ENCODE data around the gene IFI44L. TPM values are rescaled to one million over a fixed set of nuclear protein-coding genes. Genes with fewer than 3 reads are reported as not detected.

The IFI44L gene
- total RNA-seq, 4 donors from 2014 or later: 0.57 to 4.6 (median 2.2) TPM

GRCh38 chr1:78607334-78607927 lies 12.8 kb upstream of the IFI44L start:
- no peak overlapping the region for H3K4me3 ChIP-seq
- H3K27ac ChIP-seq: no peak overlapping the region
- peak; percentile 29 to 38 for TF ChIP-seq CTCF (IDR thresholded peaks at IDR 0.05)
- no peak for TF ChIP-seq POLR2AphosphoS5 (IDR thresholded peaks at IDR 0.05)
- no peaks in the 10 kb centered on the region for H3K4me1 ChIP-seq
- no peak for DNase-seq (ENCODE audit: low spot score in 2 of 2)
- 84% methylated on average over 5 of the region's 5 CpGs for WGBS
- H3K36me3 ChIP-seq: no peaks in the 10 kb centered on the region
- H3K27me3 ChIP-seq: no peaks in the 10 kb centered on the region
- no peaks in the 10 kb centered on the region for H3K9me3 ChIP-seq

- Histone ChIP-seq H3K4me1 (no peaks in the 10 kb centered on the region), H3K27me3 (no peaks in the 10 kb centered on the region), H3K4me3 (no peak overlapping the region), H3K9me3 (no peaks in the 10 kb centered on the region), H3K27ac (no peak overlapping the region), H3K36me3 (no peaks in the 10 kb centered on the region)
- TF ChIP-seq EP300 (IDR thresholded peaks at IDR 0.05) (no peak), POLR2AphosphoS5 (IDR thresholded peaks at IDR 0.05) (no peak), CTCF (IDR thresholded peaks at IDR 0.05) (no peak)
- no peak for DNase-seq (ENCODE audit: low spot score in 2 of 2)
- WGBS: 72% methylated on average over 4 of the region's 4 CpGs
These were observed 12.3 kb upstream of the IFI44L start for GRCh38 chr1:78607944-78608343.

GRCh38 chr1:78617615-78618026 lies 2.6 kb upstream of the IFI44L start:
- H3K9me3 ChIP-seq: no peaks in the 10 kb centered on the region
- H3K4me3 ChIP-seq: no peak overlapping the region
- no peaks in the 10 kb centered on the region for H3K27me3 ChIP-seq
- DNase-seq (ENCODE audit: low spot score in 2 of 2): peak in 1 of 2 donors; percentile 68
- H3K27ac ChIP-seq: no peak overlapping the region
- H3K36me3 ChIP-seq: no peaks in the 10 kb centered on the region
- peaks cover 20% of the 10 kb centered on the region for H3K4me1 ChIP-seq
- WGBS: 39% methylated on average over 7 of the region's 7 CpGs
- peak; percentile 66 to 79 for TF ChIP-seq CTCF (IDR thresholded peaks at IDR 0.05)
- TF ChIP-seq POLR2A (IDR thresholded peaks at IDR 0.05): no peak
- TF ChIP-seq EP300 (IDR thresholded peaks at IDR 0.05): no peak
- peak in 1 of 3 donors; percentile 27 for TF ChIP-seq POLR2AphosphoS5 (IDR thresholded peaks at IDR 0.05)

GRCh38 chr1:78619032-78619431 lies 1.2 kb upstream of the IFI44L start:
- peak overlapping the region; percentile 73 for H3K27ac ChIP-seq
- H3K36me3 ChIP-seq: no peaks in the 10 kb centered on the region
- peaks cover 20% of the 10 kb centered on the region for H3K4me1 ChIP-seq
- no peaks in the 10 kb centered on the region for H3K9me3 ChIP-seq
- no peak for TF ChIP-seq CTCF (IDR thresholded peaks at IDR 0.05)
- no peak for TF ChIP-seq POLR2AphosphoS5 (IDR thresholded peaks at IDR 0.05)
- TF ChIP-seq EP300 (IDR thresholded peaks at IDR 0.05): no peak
- TF ChIP-seq POLR2A (IDR thresholded peaks at IDR 0.05): no peak
- no peak for DNase-seq (ENCODE audit: low spot score in 2 of 2)
- 70% methylated on average over 3 of the region's 3 CpGs for WGBS
- no peaks in the 10 kb centered on the region for H3K27me3 ChIP-seq
- peak overlapping the region; percentile 41 for H3K4me3 ChIP-seq

GRCh38 chr1:78619446-78619802 lies 824 bp upstream of the IFI44L start:
- TF ChIP-seq POLR2A (IDR thresholded peaks at IDR 0.05): no peak
- no peak for TF ChIP-seq CTCF (IDR thresholded peaks at IDR 0.05)
- TF ChIP-seq POLR2AphosphoS5 (IDR thresholded peaks at IDR 0.05): no peak
- no peak for TF ChIP-seq EP300 (IDR thresholded peaks at IDR 0.05)
- H3K27me3 ChIP-seq: no peaks in the 10 kb centered on the region
- 44% methylated on average over 4 of the region's 4 CpGs for WGBS
- peaks cover 20% of the 10 kb centered on the region for H3K4me1 ChIP-seq
- H3K27ac ChIP-seq: peak overlapping the region; percentile 73
- peak overlapping the region; percentile 41 for H3K4me3 ChIP-seq
- H3K36me3 ChIP-seq: no peaks in the 10 kb centered on the region
- no peak for DNase-seq (ENCODE audit: low spot score in 2 of 2)
- H3K9me3 ChIP-seq: no peaks in the 10 kb centered on the region

All from suprapubic skin (tissue), 4 donors.